ENCODE measurements around the gene RMI2. TPM values are rescaled to one million over a fixed set of nuclear protein-coding genes. Genes with fewer than 3 reads are reported as not detected.
A peak's percentile ranks its signal among the peaks of the same experiment; 100 is the strongest.

RMI2 gene
- polyA plus RNA-seq, 2 of the 4 experiments (the other 2 are of a cell fraction) = 24.2 to 26.9 TPM

- Histone ChIP-seq H3K27ac (peak overlapping the region in 1 of 2 experiments; percentile 58; a peak in 2 of 6 replicates), H3K4me2 (no peak overlapping the region), H3K4me1 (peaks cover 18% of the 10 kb centered on the region), H3K9me3 (no peaks in the 10 kb centered on the region), H3K4me3 (no peak overlapping the region)
- 66% methylated on average over 15 of the region's 15 CpGs for WGBS (ENCODE audit: missing lambda C conversion rate)
- DNase-seq (ENCODE audit: low read depth in 1 of 2, low spot score in 1 of 2) = peak; percentile 58 to 74
- POLR2A ChIA-PET = interaction anchor here (1.0 kb wide), 1 partner anchor 101 kb away, joined by 9 read pairs; the partner anchor contains the start of gene SOCS1
- TF ChIP-seq BCL3 (IDR thresholded peaks at IDR 0.05) = no peak
- TF ChIP-seq RCOR1 (IDR thresholded peaks at IDR 0.05; ENCODE audit: low read depth, low read length) = no peak
- no peak for TF ChIP-seq RNF2 (IDR thresholded peaks at IDR 0.05; ENCODE audit: borderline replicate concordance, low read depth)
- no peak for TF ChIP-seq ZSCAN20 (CRISPR knock-in tag; IDR thresholded peaks at IDR 0.05)
- TF ChIP-seq BHLHE40 (IDR thresholded peaks at IDR 0.05; ENCODE audit: low read depth, low read length) = no peak
- TF ChIP-seq JUNB (IDR thresholded peaks at IDR 0.05) = no peak
- TF ChIP-seq KDM1A (IDR thresholded peaks at IDR 0.05; ENCODE audit: low read depth) = no peak
- TF ChIP-seq SMC3 (IDR thresholded peaks at IDR 0.05) = peak; percentile 75
- no peak for TF ChIP-seq JUN (IDR thresholded peaks at IDR 0.05)
- TF ChIP-seq POLR2A (IDR thresholded peaks at IDR 0.05; ENCODE audit: low read length) = no peak
- no peak for TF ChIP-seq RARB (CRISPR knock-in tag; IDR thresholded peaks at IDR 0.05)
- TF ChIP-seq RAD21 (conservative IDR thresholded peaks at IDR 0.05 in 1 of 2, IDR thresholded peaks at IDR 0.05 in 1 of 2) = peak; percentile 77 to 79
- peak; percentile 60 for TF ChIP-seq CTCF (IDR thresholded peaks at IDR 0.05)
- no peak for FAIRE-seq
- ATAC-seq = peak; percentile 80 to 90
- CTCF ChIA-PET = interaction anchor here (0.6 to 4.1 kb wide), 28 partner anchors 10 to 406 kb away, joined by 3 to 32 read pairs (median 4); partner anchors contain the start of genes PRM2 and SOCS1
Measured at GRCh38 chr16:11356573-11357331, 11.5 kb downstream of the RMI2 start.

DNA sequence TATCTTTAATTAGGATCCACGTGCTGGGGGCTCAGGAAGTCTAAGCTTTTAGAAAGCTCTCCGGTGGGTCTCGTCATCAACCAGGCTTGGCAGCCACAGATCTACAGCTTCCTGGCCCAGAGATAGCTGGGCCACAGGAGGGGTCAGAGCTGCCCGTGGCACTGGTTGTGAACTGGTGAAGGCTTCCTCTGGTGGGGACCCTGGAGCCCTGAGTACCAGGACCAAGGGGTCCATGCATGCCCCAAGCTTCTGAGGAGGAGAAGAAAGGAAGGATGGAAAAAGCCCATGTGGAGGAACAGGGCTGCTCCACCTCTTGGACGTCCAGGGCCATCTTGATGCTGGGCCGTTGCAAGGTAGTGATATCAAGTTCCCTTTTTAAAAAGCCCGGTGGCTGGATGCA, 13.3 kb downstream of the RMI2 start:
- Histone ChIP-seq H3K4me3 (no peak overlapping the region), H3K9me3 (no peaks in the 10 kb centered on the region), H3K27ac (peak overlapping the region; percentile 40 to 58; a peak in 3 of 6 replicates), H3K4me1 (peaks cover 26% of the 10 kb centered on the region), H3K4me2 (no peak overlapping the region; the same call in 2 of the 3 replicates)
- POLR2A ChIA-PET = no interaction called here
- ATAC-seq (no peak), FAIRE-seq (no peak), DNase-seq (ENCODE audit: low read depth in 1 of 2, low spot score in 1 of 2) (no peak)
- CTCF ChIA-PET = interaction anchor here (0.9 to 4.1 kb wide), 15 partner anchors 9 to 405 kb away, joined by 3 to 32 read pairs (median 5); partner anchors contain the start of gene SOCS1
- 82% methylated on average over 7 of the region's 7 CpGs for WGBS (ENCODE audit: missing lambda C conversion rate)
- TF ChIP-seq, protein P1, sequence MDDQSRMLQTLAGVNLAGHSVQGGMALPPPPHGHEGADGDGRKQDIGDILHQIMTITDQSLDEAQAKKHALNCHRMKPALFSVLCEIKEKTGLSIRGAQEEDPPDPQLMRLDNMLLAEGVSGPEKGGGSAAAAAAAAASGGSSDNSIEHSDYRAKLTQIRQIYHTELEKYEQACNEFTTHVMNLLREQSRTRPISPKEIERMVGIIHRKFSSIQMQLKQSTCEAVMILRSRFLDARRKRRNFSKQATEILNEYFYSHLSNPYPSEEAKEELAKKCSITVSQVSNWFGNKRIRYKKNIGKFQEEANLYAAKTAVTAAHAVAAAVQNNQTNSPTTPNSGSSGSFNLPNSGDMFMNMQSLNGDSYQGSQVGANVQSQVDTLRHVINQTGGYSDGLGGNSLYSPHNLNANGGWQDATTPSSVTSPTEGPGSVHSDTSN (IDR thresholded peaks at IDR 0.05) = no peak
- TF ChIP-seq SREBF2 (IDR thresholded peaks at IDR 0.05) (no peak), FOSL2 (IDR thresholded peaks at IDR 0.05) (no peak), FOSL2 (CRISPR knock-in tag; IDR thresholded peaks at IDR 0.05) (no peak), MYC (IDR thresholded peaks at IDR 0.05; ENCODE audit: borderline replicate concordance, low read length) (no peak), ELK1 (IDR thresholded peaks at IDR 0.05; ENCODE audit: low read depth, low read length) (no peak), HDAC2 (IDR thresholded peaks at IDR 0.05) (no peak), CTCF (IDR thresholded peaks at IDR 0.05) (no peak), EP300 (IDR thresholded peaks at IDR 0.05) (no peak), CBX2 (IDR thresholded peaks at IDR 0.05; ENCODE audit: borderline replicate concordance, low read depth) (no peak), CHD4 (IDR thresholded peaks at IDR 0.05; ENCODE audit: borderline replicate concordance) (no peak), MAZ (IDR thresholded peaks at IDR 0.05; ENCODE audit: borderline replicate concordance, low read depth, low read length) (no peak), RARB (CRISPR knock-in tag; IDR thresholded peaks at IDR 0.05) (no peak), FOXS1 (CRISPR knock-in tag; IDR thresholded peaks at IDR 0.05) (no peak), ZSCAN20 (CRISPR knock-in tag; IDR thresholded peaks at IDR 0.05) (no peak), HOXB13 (CRISPR knock-in tag; IDR thresholded peaks at IDR 0.05; ENCODE audit: low read depth) (no peak), JUN (IDR thresholded peaks at IDR 0.05) (no peak), TFCP2L1 (CRISPR knock-in tag; IDR thresholded peaks at IDR 0.05) (no peak), TP53 (CRISPR knock-in tag; IDR thresholded peaks at IDR 0.05) (no peak)
- TF ChIP-seq, protein P2, sequence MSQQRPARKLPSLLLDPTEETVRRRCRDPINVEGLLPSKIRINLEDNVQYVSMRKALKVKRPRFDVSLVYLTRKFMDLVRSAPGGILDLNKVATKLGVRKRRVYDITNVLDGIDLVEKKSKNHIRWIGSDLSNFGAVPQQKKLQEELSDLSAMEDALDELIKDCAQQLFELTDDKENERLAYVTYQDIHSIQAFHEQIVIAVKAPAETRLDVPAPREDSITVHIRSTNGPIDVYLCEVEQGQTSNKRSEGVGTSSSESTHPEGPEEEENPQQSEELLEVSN (IDR thresholded peaks at IDR 0.05; ENCODE audit: borderline replicate concordance, low read depth) = no peak
